HG03460 (cell line): ENCODE data around the gene PLXND1.

Experiments used
- ATAC-seq: cut with Tn5 transposase; IDR thresholded peaks from one replicate; pipeline ENCODE4 v1.9.1; 2021; ENCODE audit not compliant: unreplicated experiment

Gene PLXND1

GRCh38 chr3:129629011-129629410 is 22.5 kb upstream of the PLXND1 start:
- no peak for ATAC-seq

DNA sequence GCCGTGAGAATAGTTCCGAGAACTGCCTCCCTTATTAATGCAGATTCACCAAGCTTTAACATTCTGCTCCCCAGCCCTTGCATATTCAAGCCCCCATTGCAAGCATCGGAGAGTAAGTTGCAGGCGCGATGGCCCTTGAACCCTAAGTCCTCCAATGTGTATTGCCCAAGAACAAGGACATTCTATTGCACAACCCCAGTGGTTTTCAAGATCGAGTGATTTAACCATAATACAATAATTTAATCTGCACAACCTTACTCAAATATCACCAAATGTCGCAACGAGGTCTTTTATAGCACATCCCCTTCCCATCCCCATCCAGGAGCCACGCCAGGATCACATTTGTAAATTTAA is 21.7 kb upstream of the PLXND1 start:
- ATAC-seq: no peak

GRCh38 chr3:129627350-129628168 is 21.1 kb upstream of the PLXND1 start:
- ATAC-seq: peak; percentile 46

- ATAC-seq: peak; percentile 94
Measured at GRCh38 chr3:129626744-129627349, 20.4 kb upstream of the PLXND1 start.

GRCh38 chr3:129625072-129625874 is 18.8 kb upstream of the PLXND1 start:
- ATAC-seq: no peak

GRCh38 chr3:129624347-129625071 is 18.0 kb upstream of the PLXND1 start:
- no peak for ATAC-seq

DNA sequence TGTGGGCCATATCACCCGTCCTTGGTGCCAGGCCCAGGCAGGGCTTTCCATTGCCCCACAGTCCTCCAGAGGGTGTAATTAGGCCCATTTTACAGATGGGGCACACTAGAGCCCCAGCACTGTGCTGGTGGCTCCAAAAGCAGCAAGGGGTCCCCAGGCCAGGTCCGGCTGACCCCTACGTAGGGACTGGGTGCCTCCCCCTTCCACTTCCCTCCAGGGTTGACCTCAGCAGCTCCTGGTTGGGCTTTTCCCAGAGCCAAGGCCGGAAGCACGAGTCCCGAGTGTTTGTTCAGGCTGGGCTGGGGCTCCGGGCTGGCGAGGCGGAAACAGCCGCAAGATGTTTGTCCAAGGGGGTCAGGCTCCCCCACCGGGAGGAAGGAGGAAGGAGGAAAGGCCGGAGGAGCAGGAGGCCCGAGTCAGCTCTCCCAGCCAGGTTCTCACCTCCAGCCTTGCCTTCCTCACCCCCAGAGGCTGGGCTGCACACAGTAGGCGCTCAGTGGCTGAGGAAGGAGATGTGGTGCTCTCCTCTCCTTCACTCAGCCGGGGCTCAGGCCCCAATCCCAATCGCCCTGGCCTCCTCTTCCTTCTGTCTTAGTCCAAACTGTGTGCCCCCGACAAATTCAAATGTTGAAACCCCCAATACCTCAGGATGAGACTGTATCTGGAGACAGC is 17.1 kb upstream of the PLXND1 start:
- ATAC-seq: no peak

GRCh38 chr3:129622933-129623332 is 16.5 kb upstream of the PLXND1 start:
- no peak for ATAC-seq

GRCh38 chr3:129622226-129622874 is 15.9 kb upstream of the PLXND1 start:
- no peak for ATAC-seq

DNA sequence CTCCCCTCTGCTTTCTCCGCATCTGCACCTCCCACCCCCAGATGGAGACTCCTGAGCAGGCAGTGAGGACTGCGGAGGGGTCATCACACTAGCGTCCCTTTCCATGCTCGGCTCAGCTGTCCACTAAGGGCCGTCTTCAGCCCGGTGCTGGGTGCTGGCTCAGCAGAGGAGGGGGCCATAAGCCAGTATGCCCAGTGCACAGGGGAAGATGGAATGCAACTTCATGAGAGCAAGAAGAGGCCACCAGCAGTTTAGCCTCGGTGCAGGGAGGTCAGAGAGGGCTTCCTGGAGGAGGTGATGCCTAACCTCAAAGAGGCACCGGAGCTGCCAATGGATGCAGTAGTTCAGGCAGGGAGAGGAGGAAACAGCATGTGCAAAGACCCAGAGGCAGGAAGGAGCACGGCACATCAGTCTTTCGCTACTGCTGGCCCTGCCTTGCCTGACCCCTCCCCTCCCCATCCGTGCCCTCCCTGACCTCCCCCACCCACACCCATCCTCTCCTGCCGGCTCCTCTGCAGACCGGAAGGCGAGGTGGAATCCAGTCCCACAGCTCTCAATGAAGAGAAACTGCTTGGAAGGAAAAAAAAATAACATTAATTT is 15.2 kb upstream of the PLXND1 start:
- no peak for ATAC-seq

DNA sequence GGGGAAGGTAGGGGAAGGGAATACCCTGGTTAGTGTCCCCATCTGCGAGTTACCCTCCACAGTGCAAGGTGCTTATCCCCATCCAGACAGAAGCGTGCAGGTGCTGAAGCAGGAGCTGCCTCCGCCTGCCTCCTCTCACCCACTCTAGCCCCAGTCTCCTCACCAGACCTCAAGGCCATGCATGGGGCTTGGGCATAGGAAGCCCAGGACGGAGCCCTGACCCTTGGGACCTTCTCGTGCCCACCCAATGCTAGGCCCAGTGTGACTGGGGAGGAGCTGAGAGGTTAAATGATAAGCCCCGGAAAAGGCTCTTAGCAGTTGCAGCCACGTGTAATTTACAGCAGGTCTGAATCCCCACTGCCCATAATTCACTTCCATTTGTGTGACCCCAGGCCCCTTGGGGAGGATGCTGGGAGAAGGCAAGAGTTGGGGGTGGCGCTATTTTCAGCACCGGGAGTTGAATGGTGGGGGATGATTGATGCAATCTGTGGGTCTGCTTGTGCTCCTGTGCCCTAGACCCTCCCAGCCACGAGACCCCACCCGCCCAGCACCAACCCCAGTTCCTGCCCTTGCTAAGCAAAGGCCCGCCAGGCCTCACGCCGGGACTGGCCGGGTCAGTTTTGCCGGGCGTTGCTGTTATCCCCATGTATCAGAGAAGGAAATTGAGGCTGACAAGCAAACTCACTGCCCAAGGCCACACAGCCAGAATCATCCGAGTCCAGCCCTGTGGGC is 14.5 kb upstream of the PLXND1 start:
- ATAC-seq: no peak

GRCh38 chr3:129619726-129620162 is 13.3 kb upstream of the PLXND1 start:
- no peak for ATAC-seq

DNA sequence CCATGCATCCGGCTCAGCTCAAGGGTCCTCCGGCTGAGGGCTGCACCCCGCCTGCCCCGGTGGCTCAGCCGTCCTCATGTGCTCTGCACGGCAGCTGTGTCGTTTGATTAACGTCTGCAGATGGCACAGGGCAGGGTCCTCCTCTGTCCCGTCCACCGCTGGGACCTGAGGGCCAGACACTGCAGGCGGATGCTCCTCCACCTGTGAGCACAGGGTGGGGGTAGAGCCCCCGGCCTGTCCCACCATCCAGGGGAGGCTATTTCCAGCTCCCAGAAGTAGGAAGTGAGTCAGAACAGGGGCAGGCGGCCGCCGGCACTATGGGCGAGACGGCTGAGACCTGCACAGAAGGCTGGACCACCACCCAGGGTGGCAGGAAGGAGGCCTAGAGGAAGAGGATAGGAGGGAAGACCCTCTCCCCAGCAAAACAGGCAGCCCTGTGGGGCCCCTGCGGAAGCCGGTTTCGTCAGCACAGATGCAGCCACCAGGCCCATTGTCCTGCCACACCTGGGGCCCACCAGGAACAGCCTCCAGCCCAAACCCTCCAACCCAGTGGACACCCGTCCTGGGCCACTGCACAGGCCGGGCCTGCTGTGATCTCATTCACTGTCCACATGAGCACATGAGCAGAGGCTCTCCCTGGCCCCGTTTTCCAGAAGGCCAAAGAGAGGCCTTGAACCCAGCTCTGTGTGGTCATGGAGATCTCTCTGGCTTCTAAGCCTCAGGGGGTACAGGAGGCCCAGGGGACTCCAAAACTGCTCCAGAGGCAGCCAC is 12.6 kb upstream of the PLXND1 start:
- no peak for ATAC-seq

GRCh38 chr3:129618186-129618820 is 11.8 kb upstream of the PLXND1 start:
- ATAC-seq: no peak

DNA sequence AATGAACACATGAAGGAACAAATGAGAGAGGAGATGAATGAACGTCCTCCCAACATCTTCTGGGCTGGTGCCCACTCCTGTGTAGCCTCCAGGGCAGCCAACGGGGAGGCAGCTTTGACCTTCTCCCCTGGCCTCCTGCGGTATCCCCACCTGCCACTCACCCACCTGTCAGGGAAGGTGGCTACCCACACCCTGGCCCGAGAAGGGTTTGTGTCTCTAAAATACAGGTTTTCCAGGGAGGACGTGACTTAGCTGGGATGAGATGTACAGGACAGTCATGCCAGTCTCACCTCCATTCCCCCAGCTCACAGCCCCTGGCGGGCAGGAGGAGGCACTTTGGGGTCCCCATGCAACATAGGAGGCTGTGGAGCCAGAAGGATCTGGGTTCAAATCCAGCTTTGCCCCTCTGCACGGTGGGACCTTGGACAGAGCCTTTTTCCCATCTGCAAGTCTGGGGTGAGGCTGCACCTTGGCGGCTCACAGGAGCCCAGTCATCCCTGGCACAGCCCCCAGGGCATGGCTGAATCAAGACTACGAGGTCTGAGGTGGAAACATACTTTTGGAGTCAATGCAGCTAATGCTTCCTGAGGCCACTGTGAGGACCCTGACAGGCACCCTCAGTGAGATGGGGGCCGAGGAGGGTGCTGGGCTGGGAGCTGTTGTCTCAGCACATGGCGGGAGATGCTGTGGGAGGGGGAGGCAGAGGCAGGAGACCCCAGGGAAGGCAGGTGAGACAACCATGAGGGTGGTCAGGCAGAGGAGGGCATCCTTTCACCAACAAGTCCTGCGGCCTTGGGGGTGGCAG is 11.1 kb upstream of the PLXND1 start:
- no peak for ATAC-seq

DNA sequence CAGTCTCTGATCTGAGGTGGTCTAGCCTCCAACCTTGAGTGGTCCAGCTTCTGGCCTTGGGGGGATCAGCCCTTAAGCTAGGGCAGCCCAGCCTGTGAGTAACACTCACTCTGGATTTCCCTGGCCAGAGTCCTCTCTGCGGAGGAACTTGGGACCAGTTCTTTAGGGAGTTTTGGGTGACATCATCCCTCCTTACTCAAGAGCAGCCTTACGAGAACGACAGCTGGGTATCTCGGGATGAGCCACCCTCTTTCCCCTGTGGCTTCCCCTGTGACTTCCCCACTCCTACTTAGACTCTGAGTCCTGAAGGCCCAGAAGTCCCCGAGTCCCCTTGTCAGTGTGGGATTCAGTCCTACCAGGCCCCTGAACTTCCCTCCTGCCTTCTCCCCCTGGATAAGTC is 10.2 kb upstream of the PLXND1 start:
- no peak for ATAC-seq

DNA sequence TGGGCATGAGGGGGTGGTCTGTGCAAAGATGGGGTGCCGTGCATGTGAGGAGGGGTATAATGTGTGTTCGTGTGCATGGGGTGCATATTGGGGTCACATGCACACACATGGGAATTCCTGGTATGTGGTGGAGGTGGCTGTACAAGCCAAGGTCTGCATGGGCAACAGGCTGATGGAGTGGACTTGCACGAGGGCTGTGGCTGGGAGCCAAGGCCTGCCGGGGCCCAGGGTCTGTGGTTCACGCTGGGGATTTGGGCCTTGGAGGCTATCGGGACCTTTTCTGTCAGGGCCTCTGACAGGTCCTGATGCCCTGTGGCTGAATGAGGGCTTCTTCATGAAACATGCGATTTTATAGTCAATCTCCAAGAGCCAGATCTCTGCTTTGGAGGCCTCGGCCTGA is 9.8 kb upstream of the PLXND1 start:
- ATAC-seq: no peak
